Activated naive CD4-positive, alpha-beta T cell treated with anti-CD3 and anti-CD28 coated beads, Interleukin-2, amount 50 U/mL, for 16 hours (primary cell): Measurements from ENCODE around the gene POU2F3.
A peak's percentile ranks its signal among the peaks of the same experiment; 100 is the strongest.

Source experiments
- DNase-seq: peaks from one replicate; pipeline ENCODE4 v3.0.0-alpha.2; 2020

The POU2F3 gene

DNA sequence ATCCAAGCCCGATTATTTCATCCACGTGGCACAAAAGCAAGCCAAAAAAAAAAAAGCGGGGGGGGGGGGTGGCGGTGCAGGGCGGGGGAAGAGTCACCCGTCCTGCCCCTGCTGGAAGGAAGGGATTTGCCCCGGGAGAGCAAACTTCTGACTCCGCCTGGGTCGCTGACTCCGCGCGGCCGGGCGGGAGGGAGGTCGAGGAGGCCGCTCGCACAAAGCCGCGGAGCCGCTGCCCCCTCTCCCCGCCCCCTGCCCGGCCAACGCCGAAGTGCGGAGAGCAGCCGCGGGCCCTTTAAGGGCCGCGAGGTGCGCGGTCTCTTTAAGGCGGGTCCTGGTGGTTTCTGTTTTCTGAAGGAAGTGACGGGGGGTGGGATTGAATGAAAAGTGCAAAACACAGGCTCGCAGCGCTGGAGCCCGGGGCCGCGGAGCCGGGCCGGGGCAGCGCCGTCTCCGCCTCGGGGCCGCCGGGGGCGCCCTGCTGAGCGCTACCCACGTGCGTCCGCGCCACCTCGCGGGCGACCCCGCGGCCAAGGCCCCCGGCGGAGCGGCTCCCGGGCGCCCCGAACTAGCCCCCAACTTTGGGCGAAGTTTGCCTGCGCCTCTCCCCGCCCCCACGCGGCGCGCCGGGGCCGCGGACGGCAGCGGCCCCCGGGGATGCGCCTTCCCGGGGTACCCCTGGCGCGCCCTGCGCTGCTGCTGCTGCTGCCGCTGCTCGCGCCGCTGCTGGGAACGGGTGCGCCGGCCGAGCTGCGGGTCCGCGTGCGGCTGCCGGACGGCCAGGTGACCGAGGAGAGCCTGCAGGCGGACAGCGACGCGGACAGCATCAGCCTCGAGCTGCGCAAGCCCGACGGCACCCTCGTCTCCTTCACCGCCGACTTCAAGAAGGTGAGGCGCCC, 29.1 kb upstream of the POU2F3 start, which contains the start of gene OAF:
Gene OAF (plus strand): TSS at position 407 of the 896 bp plus-strand sequence. CDS start 248 bp downstream, at position 655.
- DNase-seq, result peak; percentile 65

DNA sequence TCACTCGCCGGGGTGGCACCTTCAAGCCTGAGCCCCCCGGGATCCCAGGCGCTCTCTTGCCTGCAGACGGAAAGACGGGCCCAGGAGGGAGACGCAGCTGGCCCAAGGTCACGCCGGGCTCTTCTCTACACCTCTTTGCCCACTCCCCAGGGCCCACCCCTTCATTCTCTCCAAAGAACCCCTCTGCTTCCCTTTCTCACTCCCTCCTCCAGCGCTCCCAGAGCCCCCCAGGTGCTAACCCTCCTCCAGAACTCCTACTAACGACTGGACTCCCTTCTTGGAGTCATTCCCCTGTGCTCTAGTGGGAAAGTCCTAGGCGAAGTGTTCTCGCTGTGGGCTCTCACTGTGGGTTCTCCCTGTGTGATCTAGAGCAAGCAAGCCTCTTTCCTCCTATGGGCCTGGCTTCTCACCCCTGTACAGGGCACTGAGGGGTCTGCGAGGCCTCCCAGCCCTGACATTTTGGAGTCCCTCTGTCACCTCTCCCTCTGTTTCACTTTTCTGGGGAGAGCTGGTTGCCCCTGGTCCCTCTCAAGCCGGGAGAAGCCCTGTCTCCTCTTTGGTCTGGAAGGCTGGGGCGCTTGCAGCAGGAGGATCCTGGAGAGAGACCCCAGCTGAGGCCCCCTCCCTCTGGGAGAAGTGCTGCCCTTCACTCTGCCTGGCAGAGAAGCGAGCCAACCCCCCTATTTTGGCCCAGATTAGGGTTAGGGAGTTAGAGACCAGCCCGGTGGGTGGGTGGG, 28.2 kb upstream of the POU2F3 start:
- DNase-seq, result no peak

DNA sequence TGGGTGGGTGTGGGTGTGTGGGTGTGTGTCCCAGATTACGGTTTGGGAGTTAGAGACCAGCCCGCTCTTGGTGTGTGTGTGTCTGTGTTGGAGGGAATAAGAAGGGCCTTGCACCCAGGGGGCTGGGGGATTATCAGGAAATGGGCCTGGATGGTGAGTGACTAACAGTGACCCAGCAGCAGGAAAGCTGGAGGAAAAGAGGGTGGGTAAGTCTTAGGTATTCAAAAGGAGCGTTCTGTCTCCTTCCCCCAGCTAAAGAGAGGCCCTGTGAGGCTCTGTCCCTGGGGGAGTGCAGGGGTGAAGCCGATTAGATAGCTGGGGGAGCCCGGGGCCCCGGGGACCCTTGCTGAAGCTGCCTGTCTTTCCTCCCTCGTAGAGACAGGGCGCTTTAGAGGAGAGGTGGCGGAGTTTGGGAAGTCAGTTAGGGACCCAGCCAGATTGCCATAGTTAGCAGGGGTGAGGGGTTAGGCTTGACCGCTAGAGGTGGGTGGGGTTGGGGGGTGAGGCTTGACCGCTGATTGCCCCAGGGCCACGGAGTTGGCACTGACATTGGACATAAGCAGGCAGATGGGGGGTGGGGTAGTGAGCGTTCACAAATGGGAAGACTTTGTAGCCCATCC, 27.6 kb upstream of the POU2F3 start:
- DNase-seq, result no peak

DNA sequence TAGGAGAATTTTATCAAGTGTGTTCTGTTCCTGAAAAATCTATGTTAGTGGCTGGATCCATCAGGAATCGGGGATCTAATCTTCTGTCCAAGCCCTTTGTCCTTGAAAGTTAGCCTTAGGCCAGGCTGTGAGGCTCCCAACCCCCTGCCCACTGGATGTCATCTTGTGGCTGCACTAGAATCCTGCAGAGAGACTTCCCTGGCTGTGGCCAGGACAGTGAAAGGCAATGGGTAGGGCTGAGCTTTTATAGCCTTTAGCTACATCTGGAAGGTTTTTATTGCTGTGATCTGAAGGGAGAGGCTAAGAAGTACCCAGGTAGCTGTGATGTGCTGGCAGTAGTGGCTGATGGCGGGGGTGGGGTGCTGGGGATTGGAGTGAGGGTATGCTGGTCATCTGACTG, 27.0 kb upstream of the POU2F3 start:
- no peak for DNase-seq

DNA sequence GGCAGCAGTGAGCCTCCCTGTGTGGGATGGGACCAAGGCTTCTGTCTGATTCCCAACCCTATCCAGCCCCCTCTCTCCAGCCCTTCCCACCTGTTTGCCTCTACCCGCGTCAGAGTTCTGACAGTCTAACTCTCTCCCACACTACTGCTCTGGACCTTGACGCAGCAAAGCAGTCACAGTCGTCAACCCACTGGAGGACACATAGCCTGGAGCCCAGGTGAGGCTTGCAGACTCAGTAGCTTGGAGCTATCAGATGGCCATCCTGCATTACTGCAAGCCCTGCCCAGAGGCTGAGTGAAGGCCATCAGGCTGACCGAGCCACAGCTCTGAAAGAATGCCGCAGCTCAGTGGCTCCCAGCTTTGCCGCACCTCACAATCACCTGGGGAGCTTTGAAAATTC, 25.4 kb upstream of the POU2F3 start:
- no peak for DNase-seq

DNA sequence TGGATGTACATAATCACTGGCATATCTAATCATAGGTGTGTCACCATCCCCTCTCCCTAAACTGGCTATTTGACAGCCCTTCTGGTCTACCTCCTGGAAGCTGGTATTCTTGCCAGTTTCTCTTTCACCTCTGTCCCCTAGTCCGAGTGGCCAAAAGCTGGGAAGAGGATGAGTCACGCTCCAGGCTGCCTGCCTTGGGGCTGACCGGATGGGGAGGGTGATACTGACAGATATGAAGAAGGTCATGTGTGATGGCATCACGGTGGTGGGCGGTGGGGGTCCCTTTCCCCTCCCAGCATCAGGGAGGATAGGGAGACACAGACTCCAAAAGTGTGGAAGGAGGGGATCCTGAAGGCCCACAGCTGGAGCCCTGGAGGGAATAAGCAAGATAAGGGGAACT, 24.3 kb upstream of the POU2F3 start:
- no peak for DNase-seq

DNA sequence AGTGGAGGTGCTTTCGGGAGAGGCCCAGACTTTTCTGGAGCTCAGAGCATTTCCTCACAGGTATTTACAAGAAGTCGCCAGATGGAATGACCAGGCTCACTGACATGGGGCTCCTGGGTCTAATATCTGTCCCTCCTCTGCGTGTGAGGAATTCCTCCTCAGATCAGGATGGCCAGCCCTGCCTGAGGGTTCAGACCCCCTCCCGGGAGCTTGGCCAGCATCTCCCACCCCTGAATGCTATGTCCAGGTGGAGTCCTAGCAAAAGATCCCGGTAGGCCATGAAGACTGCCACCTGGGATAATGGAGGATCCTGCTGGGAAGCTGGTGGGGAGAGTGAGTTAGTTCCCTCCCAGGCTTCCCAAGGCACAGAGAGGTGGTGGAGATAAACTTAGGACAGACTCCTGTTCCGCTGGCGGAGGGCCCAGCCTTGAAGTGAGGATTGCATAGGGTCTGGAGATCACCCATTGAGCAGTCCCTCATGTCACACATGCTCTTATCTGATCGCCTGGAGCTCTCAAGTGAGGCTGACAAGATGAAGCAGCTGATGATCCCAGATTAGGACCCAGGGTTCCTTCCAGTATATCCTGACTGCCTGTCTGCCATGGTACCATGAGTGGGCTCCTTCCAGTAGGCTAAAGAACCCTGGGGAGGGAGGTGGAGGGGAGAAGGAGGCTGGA, 23.4 kb upstream of the POU2F3 start:
- no peak for DNase-seq

DNA sequence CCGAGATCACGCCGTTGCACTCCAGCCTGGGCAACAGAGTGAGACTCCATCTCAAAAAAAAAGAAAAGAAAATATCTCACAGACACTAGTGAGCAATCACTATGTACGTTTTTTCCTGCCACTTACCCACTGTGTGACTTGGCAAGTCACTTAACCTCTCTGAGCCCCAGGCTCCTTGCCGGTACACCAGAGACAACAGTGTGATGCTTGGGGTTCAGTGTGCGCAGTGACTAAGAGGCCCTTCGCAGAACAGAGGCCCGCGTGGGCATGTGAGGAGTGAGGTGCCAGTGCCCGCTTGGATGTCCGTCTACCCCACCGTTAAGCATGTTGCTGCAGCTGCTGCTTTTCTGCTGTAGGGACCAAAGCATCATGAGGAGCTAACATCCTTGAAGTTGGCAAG, 22.4 kb upstream of the POU2F3 start:
- no peak for DNase-seq

DNA sequence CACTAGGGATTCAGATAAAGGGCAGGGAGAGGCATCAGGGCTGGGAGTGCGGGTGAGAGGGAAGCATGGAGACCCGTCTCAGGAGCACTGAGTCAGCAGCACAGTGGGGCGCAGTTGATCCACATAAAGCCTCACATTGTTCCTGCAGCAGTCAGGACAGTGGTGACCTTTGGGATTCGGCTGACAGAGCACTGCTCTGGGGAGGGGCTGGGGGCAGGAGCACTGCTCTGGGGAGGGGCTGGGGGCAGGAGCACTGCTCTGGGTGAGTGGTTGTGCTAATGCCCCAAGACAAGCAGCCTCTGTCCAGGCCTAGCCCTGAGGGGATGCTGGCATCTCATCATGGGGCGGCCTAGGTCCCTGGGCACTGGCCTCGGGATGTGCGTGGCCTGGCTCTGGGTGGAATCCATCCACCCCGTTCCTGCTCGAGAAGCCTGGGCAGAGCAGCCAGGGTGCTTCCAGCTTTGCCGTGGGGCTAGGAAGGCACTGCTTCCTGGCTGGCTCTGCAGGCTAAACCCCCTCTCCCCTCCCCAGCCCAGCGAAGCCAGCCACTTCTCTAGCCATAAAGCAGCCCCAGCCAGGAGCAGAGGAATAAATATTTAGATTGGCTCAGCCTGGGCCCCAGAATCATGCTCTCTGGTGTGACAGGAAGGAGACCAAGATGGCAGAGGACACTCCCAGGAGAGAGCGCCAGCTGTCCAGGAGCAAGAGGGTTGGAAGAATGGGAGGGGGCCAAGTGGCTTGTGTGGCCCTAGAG, 21.8 kb upstream of the POU2F3 start:
- DNase-seq, result no peak

DNA sequence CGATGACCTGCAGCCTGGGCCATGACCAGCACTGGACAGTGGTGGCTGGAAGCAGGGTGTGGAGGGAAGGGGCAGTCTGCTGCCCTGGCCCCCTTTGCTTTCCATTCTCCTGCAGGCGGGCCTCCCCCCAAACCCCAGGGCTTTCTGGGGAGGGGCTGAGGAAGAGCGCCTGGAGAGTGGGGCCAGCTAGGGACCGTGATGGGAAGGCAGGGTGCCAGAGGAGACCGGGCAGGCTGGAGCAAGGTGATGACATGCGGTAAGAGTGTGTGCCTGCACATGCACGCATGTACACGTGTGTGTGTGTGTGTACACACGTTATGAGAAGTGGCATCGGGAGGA, 21.3 kb upstream of the POU2F3 start:
- DNase-seq, result no peak

DNA sequence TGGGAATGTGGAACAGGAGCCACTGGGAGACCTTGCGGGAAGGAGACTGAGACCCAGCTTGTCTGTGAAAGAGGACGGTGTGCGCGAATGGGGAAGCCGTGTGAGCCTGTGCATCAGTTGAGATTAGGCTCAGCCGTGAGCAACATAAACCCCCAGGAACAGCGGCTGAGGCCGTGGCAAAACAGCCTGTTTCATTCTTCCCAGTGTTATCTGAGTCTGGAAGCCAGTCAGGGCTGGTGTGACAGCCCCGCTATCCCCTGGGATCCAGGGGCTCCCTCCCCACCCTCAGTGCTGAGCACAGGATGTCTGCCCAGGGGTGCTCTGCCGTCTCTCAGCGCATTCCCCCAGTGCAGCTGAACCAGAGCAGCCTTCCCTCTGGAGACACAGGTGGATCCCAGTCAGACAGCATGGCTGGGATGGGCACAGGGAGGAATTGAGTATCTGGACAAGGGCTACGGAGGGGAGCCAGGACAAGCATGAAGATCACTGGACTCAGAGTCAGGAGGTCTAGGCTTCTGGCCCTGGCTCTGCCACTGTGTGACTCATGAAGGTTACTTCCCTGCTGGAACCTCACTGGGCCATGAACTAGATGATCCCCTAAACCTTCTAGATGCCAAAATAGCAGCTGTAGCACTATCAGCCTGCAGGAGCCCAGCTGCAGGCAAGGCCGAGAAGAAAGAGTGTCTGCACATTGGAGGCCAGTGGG, 20.6 kb upstream of the POU2F3 start:
- no peak for DNase-seq

DNA sequence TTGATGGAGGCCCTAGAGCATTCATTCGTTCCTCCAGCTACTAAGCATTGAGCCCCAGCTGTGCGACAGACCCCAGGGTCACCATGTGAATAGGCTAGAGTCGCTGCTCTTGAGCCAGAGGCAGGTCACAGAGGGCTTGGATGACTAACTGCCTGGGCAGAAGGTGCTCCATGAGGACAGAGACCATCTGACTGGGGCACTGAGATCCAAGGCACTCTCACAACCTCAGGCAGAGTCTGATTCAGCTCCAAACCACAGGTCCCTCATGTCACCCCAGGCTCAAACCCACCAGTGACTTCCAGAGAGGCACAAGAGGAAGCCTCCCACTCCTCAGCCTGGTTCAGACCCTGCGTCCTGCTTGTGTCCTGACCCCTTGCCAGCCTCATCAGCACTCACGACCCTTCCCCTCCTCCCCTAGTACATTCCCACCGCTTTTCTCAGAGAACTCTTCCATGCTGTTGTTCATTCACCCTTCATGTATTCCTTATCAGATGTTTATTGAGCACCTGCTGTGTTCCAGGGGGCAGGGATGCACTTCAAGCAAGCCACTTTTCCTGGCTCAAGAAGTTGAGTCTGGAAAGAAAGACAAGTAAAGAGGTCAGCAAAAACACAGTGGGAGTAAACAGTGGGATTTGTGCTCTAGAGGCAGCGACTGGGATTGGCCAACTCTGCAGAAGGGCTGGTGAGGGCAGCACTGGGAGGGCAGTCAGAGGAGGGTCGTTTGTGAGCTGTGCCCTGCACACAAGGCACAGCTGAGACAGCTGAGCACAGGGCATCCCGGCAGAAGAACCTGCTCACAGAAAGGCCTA, 19.8 kb upstream of the POU2F3 start:
- no peak for DNase-seq

DNA sequence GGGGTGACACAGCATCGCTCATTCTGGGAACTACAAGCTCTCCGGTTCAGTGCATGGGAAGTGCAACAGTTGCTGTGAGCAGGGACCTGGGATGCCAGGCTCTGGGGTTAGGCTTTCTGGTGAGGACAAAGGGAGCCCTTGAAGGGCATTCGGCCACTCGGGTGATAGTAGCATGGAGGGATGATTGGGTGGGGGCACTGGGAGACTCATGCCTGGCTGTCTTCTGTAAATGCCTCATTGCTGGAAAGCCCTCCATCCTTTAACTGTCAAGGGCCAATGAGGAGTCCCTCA, 19.2 kb upstream of the POU2F3 start:
- no peak for DNase-seq

DNA sequence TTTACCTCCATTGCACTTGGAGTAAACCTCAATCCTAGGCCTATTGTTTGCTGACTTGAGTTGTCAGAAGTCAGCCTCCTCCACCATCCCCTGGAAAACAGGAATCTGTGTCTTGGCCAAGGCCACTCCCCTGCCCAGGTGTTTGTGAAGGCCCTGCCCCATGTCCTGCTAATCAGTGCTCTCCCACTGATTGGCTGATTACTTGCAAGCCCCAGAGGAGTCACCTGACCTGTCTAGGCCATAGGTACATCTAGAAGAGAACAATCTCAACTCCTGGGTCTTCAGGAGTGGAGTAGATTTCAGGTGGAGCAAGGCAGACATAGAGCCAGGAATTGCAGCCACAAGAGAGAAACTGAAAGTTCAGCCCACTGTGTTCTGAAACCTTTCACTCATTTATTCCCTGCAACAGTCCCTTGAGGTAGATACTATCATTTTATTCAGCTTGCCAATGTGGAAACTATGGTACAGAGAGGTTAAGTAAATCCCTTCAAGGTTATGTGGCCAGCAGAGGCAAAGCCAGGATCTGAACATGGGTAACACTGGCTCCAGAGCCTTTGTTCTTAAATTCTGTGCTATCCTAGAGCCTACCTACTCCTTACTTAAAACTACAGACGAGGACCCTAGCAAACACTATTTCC, 18.7 kb upstream of the POU2F3 start:
- no peak for DNase-seq

DNA sequence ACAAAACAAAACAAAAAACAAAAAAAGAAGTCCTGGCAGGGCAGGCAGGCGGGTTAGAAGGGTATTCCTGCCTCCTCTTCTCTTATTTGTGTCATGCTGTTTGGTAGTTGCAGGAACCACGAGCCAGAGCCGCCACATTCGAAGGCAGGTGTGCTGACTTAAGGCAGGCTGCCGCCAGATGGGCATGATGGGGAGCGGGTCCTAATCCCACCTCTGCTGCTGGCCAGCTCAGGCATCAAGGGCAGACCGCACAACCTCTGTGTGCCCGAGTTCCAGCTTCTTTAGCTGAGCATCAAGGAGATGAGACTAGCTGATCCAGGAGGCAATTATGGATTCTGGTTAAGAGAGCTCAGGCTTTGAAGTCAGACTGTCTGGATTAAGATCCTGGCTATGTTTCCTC, 17.0 kb upstream of the POU2F3 start:
- no peak for DNase-seq

DNA sequence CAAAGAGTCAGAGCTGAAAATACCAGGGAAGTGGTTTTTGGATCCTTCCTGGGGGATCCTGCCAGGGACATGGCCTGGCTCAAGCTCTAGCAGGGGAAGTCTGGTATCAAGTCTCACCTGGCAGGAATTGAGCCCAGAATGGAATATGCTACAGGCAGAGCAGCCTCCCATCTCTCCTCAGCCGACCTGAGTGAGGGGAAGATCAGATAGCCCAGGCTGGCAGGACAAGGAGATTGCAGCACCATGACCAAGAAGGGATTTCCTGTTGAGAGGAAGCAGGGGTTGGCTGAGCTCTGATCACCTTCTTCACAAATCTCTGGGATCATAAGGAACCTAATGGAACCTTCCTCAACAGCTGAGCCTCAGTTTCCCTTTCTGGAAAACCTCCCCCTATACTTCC, 16.1 kb upstream of the POU2F3 start:
- no peak for DNase-seq

DNA sequence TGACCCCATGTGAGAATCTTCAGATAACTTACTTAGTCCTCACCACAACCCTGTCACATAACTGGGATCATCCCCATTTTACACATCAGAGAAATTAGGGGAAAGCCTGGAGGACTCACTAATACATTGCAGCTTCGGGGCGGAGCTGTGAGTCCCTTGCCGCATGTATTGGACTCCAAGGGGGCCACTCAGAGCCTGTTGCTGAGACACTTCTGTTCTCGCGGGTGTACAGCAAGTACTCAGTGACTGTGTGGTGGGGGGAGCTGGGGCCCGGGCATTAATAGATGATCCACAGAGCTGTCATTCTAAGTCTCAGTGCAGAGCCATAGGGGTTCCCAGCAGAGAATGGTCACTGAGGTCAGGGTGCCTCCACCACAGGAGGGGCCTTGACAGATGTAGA, 15.6 kb upstream of the POU2F3 start:
- no peak for DNase-seq

DNA sequence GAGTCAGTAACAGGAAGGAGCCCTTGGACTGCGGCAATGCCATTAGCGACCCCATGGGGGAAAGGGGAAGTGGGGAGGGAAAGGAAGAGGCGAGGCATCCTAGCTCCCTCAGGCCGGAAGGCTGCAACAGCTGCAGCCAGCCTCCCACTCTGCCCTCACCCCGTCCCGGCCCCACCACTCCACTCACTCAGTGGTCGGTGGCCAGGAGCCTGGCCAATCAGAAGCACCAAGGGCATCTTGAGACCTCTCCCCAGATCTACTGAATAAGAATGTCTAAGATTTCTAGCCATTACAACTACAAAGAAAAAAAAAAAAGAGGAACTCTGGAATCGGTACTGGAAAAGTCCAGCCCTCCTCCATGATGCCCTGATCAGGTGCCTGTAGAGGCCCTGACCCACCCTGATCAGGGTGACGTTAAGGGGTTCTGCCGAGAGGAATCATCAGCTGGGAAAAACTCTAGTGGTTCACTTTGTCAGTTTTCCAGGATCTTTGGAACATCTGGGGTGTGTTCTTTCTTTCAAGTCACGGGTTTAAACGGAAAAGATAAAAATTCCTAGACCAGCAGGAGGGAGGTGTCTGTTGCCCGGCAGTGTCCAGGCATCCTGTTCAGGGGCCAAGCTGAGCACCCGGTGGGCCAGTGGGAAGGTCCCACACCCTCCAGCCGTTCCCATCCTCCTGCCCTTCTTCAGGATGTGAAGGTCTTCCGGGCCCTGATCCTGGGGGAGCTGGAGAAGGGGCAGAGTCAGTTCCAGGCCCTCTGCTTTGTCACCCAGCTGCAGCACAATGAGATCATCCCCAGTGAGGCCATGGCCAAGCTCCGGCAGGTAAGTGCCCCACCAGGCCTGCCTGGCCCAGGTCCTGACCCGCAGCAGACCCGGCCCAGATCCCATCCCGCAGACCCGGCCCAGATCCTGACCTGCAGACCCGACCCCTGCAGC, 14.7 kb upstream of the POU2F3 start:
- no peak for DNase-seq

DNA sequence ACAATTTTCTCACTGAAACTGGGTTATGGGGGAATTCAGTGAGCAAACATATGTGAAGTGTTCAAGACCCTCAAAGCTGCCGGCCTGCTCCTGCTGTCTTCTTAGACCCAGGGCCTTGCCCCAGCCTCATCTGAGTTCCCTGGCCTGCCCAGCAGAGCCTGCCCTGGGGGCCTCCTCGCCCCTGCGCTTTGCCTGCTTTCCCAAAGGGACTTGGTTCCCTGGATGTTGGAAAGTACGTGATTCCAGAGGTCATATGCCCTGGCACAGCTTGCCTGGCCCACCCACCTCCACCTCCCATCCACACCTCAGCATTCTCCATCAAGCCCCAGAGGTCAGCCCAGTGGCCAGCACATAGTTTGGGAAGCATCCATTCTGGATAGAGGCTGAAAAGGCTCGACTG, 13.7 kb upstream of the POU2F3 start:
- no peak for DNase-seq

DNA sequence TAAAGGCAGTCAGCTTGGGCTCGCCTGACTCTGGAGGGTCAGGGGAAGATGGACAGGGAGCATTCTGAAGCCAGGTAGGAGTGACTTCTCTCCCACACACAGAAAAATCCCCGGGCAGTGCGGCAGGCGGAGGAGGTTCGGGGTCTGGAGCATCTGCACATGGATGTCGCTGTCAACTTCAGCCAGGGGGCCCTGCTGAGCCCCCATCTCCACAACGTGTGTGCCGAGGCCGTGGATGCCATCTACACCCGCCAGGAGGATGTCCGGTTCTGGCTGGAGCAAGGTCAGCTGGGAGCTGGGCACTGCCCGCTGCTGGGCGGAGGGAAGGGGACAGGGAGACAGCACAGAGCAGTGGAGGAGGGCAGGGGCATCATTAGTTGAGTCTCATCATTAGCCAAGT, 13.2 kb upstream of the POU2F3 start:
- no peak for DNase-seq
